ENCODE measurements around the gene PPIF. TPM values are rescaled to one million over a fixed set of nuclear protein-coding genes. Genes with fewer than 3 reads are reported as not detected.

Gene PPIF
- total RNA-seq, 1 donor = 39.1 TPM

DNA sequence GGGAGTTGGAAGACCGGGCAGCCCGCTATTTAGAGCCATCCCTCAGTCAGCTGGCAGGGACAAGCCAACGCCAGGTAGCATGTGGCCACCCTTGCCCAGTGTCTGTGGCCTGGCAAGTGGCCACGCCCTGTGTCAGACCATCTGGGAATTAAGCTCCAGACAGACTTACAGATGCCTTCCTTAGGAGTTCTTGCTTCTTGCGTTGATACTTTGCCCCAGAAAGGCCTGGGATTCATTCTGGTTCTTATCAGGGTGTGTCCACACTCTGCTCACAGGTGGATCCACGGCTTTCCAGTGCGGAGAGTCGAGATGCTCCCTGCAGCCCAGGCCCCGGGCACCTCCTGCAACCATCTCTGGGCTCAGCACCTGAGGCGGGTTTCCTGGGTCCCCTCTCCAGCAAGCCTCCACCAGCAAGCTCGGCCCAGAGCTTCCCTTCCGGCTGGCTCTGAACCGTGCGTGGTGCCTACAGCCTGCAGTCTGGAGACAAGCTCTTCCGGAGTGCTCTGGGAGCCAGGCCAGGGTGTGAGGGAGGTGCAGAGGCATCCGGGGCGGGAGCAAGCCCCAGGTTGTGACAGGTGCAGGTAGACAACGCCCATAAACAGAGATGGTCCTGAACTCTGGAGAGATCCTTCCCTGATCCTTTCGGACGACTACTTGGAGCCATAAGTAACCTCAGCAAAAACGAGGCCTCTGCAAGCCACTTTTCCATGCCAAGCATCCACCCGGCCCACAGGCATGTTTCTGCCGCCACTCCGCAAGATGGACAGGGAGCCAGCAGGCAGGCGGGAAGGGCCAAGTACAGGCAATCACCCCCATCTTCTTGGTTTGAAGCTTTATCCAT, 32.3 kb upstream of the PPIF start:
- Histone ChIP-seq H4K20me1 (ENCODE audit: insufficient read depth, low read length) (peaks cover 10% of the 10 kb centered on the region), H3K27ac (ENCODE audit: low read depth, low read length) (no peak overlapping the region), H3K36me3 (ENCODE audit: insufficient read depth, low read length) (peaks cover 53% of the 10 kb centered on the region), H3K4me3 (ENCODE audit: insufficient read depth, low read length) (no peak overlapping the region), H3K4me2 (ENCODE audit: insufficient read depth, low read length) (no peak overlapping the region), H3K79me2 (ENCODE audit: insufficient read depth, low read length) (no peaks in the 10 kb centered on the region), H3K4me1 (ENCODE audit: insufficient read depth, low read length) (peaks cover 28% of the 10 kb centered on the region), H3K9me3 (ENCODE audit: low read depth, low read length) (no peaks in the 10 kb centered on the region), H2AFZ (ENCODE audit: low read length) (no peak overlapping the region), H3K27me3 (ENCODE audit: insufficient read depth, low read length) (no peaks in the 10 kb centered on the region)
- TF ChIP-seq, protein P1, sequence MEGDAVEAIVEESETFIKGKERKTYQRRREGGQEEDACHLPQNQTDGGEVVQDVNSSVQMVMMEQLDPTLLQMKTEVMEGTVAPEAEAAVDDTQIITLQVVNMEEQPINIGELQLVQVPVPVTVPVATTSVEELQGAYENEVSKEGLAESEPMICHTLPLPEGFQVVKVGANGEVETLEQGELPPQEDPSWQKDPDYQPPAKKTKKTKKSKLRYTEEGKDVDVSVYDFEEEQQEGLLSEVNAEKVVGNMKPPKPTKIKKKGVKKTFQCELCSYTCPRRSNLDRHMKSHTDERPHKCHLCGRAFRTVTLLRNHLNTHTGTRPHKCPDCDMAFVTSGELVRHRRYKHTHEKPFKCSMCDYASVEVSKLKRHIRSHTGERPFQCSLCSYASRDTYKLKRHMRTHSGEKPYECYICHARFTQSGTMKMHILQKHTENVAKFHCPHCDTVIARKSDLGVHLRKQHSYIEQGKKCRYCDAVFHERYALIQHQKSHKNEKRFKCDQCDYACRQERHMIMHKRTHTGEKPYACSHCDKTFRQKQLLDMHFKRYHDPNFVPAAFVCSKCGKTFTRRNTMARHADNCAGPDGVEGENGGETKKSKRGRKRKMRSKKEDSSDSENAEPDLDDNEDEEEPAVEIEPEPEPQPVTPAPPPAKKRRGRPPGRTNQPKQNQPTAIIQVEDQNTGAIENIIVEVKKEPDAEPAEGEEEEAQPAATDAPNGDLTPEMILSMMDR (IDR thresholded peaks at IDR 0.05; ENCODE audit: extremely low read depth, low read depth, low read length) = no peak
- peak; percentile 72 for DNase-seq (ENCODE audit: insufficient read length, low spot score, missing footprints)

DNA sequence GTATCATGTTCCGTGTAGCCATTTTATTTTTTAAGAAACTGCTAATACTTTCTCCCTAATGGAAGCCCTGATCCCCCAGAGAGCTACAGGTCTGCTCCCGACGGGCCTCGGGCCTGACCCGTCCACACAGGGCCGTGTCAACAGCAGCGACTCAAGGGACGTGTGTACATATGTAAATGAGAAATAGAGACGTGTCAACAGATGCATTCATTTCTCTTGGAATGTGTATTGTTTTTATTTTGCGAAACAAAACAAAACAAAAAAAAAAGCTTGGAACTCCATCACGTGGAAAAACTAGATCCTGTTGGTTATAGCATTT, 31.7 kb upstream of the PPIF start:
- Histone ChIP-seq H3K4me3 (ENCODE audit: insufficient read depth, low read length) (no peak overlapping the region), H3K79me2 (ENCODE audit: insufficient read depth, low read length) (no peaks in the 10 kb centered on the region), H3K27me3 (ENCODE audit: insufficient read depth, low read length) (no peaks in the 10 kb centered on the region), H3K4me2 (ENCODE audit: insufficient read depth, low read length) (no peak overlapping the region), H3K36me3 (ENCODE audit: insufficient read depth, low read length) (peaks cover 47% of the 10 kb centered on the region), H3K9me3 (ENCODE audit: low read depth, low read length) (no peaks in the 10 kb centered on the region), H4K20me1 (ENCODE audit: insufficient read depth, low read length) (peaks cover 10% of the 10 kb centered on the region), H2AFZ (ENCODE audit: low read length) (no peak overlapping the region), H3K27ac (ENCODE audit: low read depth, low read length) (no peak overlapping the region), H3K4me1 (ENCODE audit: insufficient read depth, low read length) (peaks cover 34% of the 10 kb centered on the region)
- DNase-seq (ENCODE audit: insufficient read length, low spot score, missing footprints) = peak; percentile 29
- TF ChIP-seq, protein P1 (IDR thresholded peaks at IDR 0.05; ENCODE audit: extremely low read depth, low read depth, low read length) = no peak

DNA sequence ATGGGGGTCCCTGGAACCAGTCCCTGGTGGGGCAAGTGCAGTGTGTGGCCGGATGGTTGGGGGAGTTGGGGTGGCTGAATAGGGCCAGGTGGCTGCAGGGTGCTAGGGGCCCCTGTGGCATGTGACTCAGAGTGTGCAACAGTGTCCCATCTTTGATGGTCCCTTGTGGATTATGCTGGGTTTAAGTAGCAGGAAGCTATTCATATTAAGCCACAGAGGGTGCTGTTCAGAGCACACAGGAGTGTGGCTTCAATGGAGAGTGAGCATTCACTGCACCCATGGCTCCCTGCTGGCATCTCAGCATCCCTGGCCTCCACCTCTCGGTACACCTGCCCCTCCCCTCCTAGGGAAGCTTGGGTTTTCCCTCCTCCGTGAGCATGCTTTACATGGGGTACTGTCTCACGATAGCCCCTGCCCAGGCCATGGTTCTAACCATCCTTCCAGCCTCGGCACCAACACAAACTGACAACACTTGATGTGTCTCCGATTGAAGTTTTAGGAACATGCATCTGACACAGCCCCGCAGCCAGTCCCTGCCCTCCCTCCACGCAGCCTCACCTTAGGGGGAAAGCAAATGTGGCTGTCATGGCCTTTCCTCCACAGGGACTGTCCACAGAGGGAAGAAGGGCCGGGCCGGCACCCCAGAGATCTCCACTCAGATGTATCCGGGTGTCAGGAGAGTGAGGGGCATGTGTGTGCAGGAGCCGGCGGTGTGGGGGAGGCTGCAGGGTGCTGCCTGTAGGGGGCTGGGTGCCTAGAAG, 30.4 kb upstream of the PPIF start:
- Histone ChIP-seq H3K27me3 (ENCODE audit: insufficient read depth, low read length) (no peaks in the 10 kb centered on the region), H2AFZ (ENCODE audit: low read length) (no peak overlapping the region), H3K27ac (ENCODE audit: low read depth, low read length) (peak overlapping the region; percentile 81), H3K4me2 (ENCODE audit: insufficient read depth, low read length) (peak overlapping the region; percentile 51), H3K9me3 (ENCODE audit: low read depth, low read length) (no peaks in the 10 kb centered on the region), H3K4me1 (ENCODE audit: insufficient read depth, low read length) (peaks cover 46% of the 10 kb centered on the region), H3K4me3 (ENCODE audit: insufficient read depth, low read length) (no peak overlapping the region), H3K79me2 (ENCODE audit: insufficient read depth, low read length) (no peaks in the 10 kb centered on the region), H3K36me3 (ENCODE audit: insufficient read depth, low read length) (peaks cover 41% of the 10 kb centered on the region), H4K20me1 (ENCODE audit: insufficient read depth, low read length) (peaks cover 10% of the 10 kb centered on the region)
- peak; percentile 66 for DNase-seq (ENCODE audit: insufficient read length, low spot score, missing footprints)
- TF ChIP-seq, protein P1 (IDR thresholded peaks at IDR 0.05; ENCODE audit: extremely low read depth, low read depth, low read length) = peak; percentile 20

DNA sequence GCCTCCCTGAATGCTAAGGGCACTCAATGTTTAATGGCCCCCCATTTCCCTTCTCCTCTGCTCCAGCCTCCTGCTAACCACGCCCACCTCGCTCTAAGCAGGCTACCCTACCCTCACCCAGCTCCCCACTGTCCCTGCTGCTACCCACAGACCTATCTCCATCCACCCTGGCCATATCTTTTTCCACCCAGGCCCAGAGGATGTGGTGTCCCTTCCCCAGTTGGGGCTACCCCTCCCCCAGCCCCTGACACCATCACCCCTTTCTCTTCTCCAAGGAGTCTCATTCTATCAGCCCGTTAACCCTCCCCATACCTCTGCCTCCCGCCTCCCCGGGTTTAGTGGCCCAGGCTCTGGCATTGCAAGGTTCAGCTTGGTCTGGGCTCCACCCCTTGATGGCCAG, 28.9 kb upstream of the PPIF start:
- Histone ChIP-seq H4K20me1 (ENCODE audit: insufficient read depth, low read length) (peaks cover 8% of the 10 kb centered on the region), H3K36me3 (ENCODE audit: insufficient read depth, low read length) (peaks cover 27% of the 10 kb centered on the region), H3K9me3 (ENCODE audit: low read depth, low read length) (no peaks in the 10 kb centered on the region), H3K4me2 (ENCODE audit: insufficient read depth, low read length) (peak overlapping the region; percentile 51), H2AFZ (ENCODE audit: low read length) (no peak overlapping the region), H3K27ac (ENCODE audit: low read depth, low read length) (peak overlapping the region; percentile 81), H3K27me3 (ENCODE audit: insufficient read depth, low read length) (no peaks in the 10 kb centered on the region), H3K4me3 (ENCODE audit: insufficient read depth, low read length) (no peak overlapping the region), H3K4me1 (ENCODE audit: insufficient read depth, low read length) (peaks cover 61% of the 10 kb centered on the region), H3K79me2 (ENCODE audit: insufficient read depth, low read length) (no peaks in the 10 kb centered on the region)
- TF ChIP-seq, protein P1 (IDR thresholded peaks at IDR 0.05; ENCODE audit: extremely low read depth, low read depth, low read length) = no peak
- DNase-seq (ENCODE audit: insufficient read length, low spot score, missing footprints) = no peak

Measured in osteoblast (primary cell).